Gastrocnemius medialis (tissue), 4 donors: Measurements from ENCODE around the gene UBN2. TPM values are rescaled to one million over a fixed set of nuclear protein-coding genes. Genes with fewer than 3 reads are reported as not detected.

ENCODE experiments used
- ATAC-seq, 2 donors: fragments of 150-250 bp; one replicate each; pipeline ENCODE4 v1.9.1; 2016
- DNase-seq, 2 donors: peaks; one replicate each; pipeline ENCODE4 v3.0.0-alpha.2; 2019
- H3K27ac ChIP-seq, 4 donors: fragments of 200-600 bp; sonication (generic); 1 replicate in 1 of 4; 2 replicates in 3 of 4; pipeline ENCODE4 v1.5.1; 2016 to 2018; ENCODE audit warnings: mild to moderate bottlenecking in 2 of 4, moderate library complexity in 1 of 4
- H3K27me3 ChIP-seq, 3 donors: fragments of 200-600 bp; sonication (generic) in 2 of 3; 1 replicate in 1 of 3; 2 replicates in 2 of 3; pipeline versions ENCODE4 v1.5.1 to v1.6.0; 2016 to 2019; ENCODE audit warnings: mild to moderate bottlenecking in 1 of 3, moderate library complexity in 1 of 3
- H3K36me3 ChIP-seq, 2 donors: fragments of 200-600 bp; sonication (generic) in 1 of 2; one replicate each; pipeline ENCODE4 v1.5.1; 2017 to 2018
- H3K4me1 ChIP-seq, 2 donors: fragments of 200-600 bp; sonication (generic) in 1 of 2; one replicate each; pipeline ENCODE4 v1.5.1; 2016 to 2017; ENCODE audit warnings: mild to moderate bottlenecking in 2 of 2
- H3K4me3 ChIP-seq, 4 donors: fragments of 200-600 bp; sonication (generic) in 3 of 4; 1 replicate in 1 of 4; 2 replicates in 3 of 4; pipeline ENCODE4 v1.5.1; 2016 to 2019; ENCODE audit warnings: mild to moderate bottlenecking in 2 of 4
- H3K9me3 ChIP-seq, 3 donors: fragments of 200-600 bp; sonication (generic) in 2 of 3; 1 replicate in 1 of 3; 2 replicates in 2 of 3; pipeline ENCODE4 v1.5.1; 2016 to 2019
- POLR2A ChIP-seq, 2 donors: fragments of 450-650 bp; IDR thresholded peaks; one replicate each; pipeline ENCODE4 v1.6.1; 2017; ENCODE audit warnings: antibody characterized with exemption in 2 of 2, mild to moderate bottlenecking in 2 of 2, moderate library complexity in 2 of 2
- in situ Hi-C, 4 donors: fragments of 200-750 bp; cut with MboI; loops; one replicate each; pipeline versions ENCODE4 v1.15.0 to v1.8.0; 2017; ENCODE audit warnings: low sequenced_read_pairs in 4 of 4
- intact Hi-C: fragments of 100-400 bp; cut with DNase I; formaldehyde crosslinking; loops from one replicate; pipeline ENCODE4 v1.15.1; 2023; ENCODE audit warnings: low total_unique reads
- total RNA-seq, 4 donors: library from RNA; depleted of rRNA; stranded (reverse); fragments of >200 nt; gene quantifications; one replicate each; pipeline versions ENCODE4 v1.1.0 to v1.2.3, GENCODE V29; 2016
- TF ChIP-seq, protein P1 (sequence below), 5 experiments: fragments of 450-650 bp in 3 of 5; fragments of 200-600 bp in 2 of 5; sonication (generic) in 2 of 5; IDR thresholded peaks in 4 of 5; conservative IDR thresholded peaks in 1 of 5; 1 replicate in 4 of 5; 2 replicates in 1 of 5; pipeline ENCODE4 v1.5.1; 2016 to 2019; ENCODE audit warnings: antibody characterized with exemption in 5 of 5, mild to moderate bottlenecking in 3 of 5, moderate library complexity in 3 of 5

Gene UBN2
- total RNA-seq, 4 donors from 2014 or later: 12.0 to 24.8 (median 17.2) TPM

DNA sequence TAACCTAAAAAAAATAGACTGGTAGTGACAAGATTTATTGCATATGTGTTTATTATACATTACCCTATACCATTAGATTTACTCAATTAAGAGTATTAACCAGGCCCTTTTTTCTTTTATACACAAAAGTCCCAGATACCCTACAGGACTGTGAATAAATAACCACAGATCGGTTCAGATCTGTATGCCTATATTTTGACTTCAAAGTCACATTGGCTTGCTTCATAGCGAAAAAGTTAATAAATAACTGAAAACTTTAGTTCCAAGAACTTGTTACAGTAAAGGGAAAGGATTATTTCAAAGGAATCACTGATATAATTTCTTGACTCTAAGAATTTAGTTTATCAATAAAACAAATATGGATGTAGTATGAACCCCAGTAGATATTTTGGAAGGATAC, 68.3 kb downstream of the UBN2 start:
- in situ Hi-C loops: no loop called here
- H3K27ac ChIP-seq: no peak overlapping the region
- peaks cover 0 to 52% of the 10 kb centered on the region in 2 donors for H3K36me3 ChIP-seq
- ATAC-seq (no peak), DNase-seq (no peak)
- intact Hi-C loops: no loop called here
- H3K4me1 ChIP-seq: no peaks in the 10 kb centered on the region
- H3K4me3 ChIP-seq: no peak overlapping the region
- H3K9me3 ChIP-seq: no peaks in the 10 kb centered on the region
- H3K27me3 ChIP-seq: no peaks in the 10 kb centered on the region
- TF ChIP-seq, protein P1, sequence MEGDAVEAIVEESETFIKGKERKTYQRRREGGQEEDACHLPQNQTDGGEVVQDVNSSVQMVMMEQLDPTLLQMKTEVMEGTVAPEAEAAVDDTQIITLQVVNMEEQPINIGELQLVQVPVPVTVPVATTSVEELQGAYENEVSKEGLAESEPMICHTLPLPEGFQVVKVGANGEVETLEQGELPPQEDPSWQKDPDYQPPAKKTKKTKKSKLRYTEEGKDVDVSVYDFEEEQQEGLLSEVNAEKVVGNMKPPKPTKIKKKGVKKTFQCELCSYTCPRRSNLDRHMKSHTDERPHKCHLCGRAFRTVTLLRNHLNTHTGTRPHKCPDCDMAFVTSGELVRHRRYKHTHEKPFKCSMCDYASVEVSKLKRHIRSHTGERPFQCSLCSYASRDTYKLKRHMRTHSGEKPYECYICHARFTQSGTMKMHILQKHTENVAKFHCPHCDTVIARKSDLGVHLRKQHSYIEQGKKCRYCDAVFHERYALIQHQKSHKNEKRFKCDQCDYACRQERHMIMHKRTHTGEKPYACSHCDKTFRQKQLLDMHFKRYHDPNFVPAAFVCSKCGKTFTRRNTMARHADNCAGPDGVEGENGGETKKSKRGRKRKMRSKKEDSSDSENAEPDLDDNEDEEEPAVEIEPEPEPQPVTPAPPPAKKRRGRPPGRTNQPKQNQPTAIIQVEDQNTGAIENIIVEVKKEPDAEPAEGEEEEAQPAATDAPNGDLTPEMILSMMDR (IDR thresholded peaks at IDR 0.05 in 4 of 5, conservative IDR thresholded peaks at IDR 0.05 in 1 of 5): no peak
- TF ChIP-seq POLR2A (IDR thresholded peaks at IDR 0.05): no peak

DNA sequence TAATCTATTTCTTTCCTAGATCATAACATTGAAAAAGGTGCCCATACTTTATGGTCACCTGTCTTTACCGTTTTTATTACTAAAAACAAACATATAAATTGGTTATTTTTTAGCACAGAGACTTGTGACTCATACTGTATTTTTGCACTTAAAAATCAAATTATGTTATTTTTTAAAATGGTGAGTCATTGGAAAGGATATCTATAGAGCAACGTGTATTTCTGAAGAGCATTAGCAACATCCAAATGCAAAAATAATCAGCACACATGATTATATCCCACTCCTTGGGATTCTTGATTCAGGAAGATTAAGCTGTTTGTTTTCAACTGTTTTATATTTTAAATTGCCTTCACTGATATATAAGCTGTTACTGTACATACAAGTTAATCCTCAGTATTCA, 69.4 kb downstream of the UBN2 start:
- Histone ChIP-seq H3K27me3 (no peaks in the 10 kb centered on the region), H3K36me3 (peaks cover 0 to 42% of the 10 kb centered on the region in 2 donors), H3K4me3 (no peak overlapping the region), H3K4me1 (no peaks in the 10 kb centered on the region), H3K9me3 (no peaks in the 10 kb centered on the region), H3K27ac (no peak overlapping the region)
- no peak for TF ChIP-seq POLR2A (IDR thresholded peaks at IDR 0.05)
- TF ChIP-seq, protein P1 (IDR thresholded peaks at IDR 0.05 in 4 of 5, conservative IDR thresholded peaks at IDR 0.05 in 1 of 5): no peak
- no peak for DNase-seq
- in situ Hi-C loops: no loop called here
- ATAC-seq: no peak
- intact Hi-C loops: no loop called here

DNA sequence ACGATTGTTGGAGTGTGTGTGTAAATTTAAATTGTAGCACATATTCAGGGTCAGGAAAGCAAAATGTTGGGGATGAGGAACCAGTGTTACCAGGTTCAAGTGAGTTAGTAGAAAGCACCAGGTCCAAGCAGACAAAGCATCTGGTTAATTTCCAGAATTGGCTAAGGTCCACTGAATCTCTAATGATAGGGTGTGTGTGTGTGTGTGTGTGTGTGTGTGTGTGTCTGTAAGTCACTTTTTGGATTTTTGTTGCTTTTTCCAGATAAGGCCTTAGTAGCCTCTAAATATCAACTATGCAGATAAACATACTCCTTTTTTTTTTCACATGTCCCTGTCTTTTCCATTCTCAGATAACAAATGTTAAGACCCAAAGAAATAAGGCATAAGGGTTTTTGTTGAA, 73.5 kb downstream of the UBN2 start:
- peaks cover 0 to 10% of the 10 kb centered on the region in 2 donors for H3K36me3 ChIP-seq
- no peaks in the 10 kb centered on the region for H3K27me3 ChIP-seq
- H3K4me1 ChIP-seq: no peaks in the 10 kb centered on the region
- ATAC-seq: no peak
- in situ Hi-C loops: no loop called here
- intact Hi-C loops: no loop called here
- H3K4me3 ChIP-seq: no peak overlapping the region
- TF ChIP-seq POLR2A (IDR thresholded peaks at IDR 0.05): no peak
- TF ChIP-seq, protein P1 (IDR thresholded peaks at IDR 0.05 in 4 of 5, conservative IDR thresholded peaks at IDR 0.05 in 1 of 5): no peak
- no peak for DNase-seq
- H3K27ac ChIP-seq: no peak overlapping the region
- H3K9me3 ChIP-seq: no peaks in the 10 kb centered on the region

DNA sequence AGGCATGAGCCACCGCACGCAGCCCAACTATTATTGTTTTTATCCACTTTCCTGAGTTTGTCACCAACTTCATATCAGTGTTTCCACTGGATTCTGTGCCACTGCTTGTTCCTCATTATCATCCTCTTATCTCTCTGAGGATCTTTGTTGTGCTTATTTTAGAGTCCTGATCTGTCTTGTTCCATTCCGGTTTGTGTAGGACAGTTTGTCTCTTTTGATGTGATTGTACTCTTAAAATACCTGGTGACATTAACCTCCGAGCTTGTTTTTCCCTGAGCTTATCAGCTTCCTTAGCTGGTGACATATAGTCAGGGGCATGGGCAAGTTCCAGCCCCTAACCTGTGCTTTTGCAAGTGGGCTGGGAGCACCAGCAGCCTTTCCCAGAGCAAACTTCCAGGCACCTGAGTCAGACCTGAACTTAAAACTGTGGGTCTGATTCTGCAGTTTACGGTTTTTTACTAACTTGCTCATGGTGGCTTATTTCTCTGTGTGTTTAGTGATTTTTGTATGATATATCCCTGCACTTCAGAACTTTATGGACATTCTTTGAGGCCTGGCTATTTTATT, 87.0 kb downstream of the UBN2 start:
- intact Hi-C loops: no loop called here
- no peak for ATAC-seq
- in situ Hi-C loops: no loop called here
- Histone ChIP-seq H3K4me3 (no peak overlapping the region), H3K4me1 (peaks cover 0 to 6% of the 10 kb centered on the region in 2 donors), H3K9me3 (no peaks in the 10 kb centered on the region), H3K36me3 (no peaks in the 10 kb centered on the region), H3K27me3 (no peaks in the 10 kb centered on the region), H3K27ac (no peak overlapping the region)
- no peak for DNase-seq
- TF ChIP-seq, protein P1 (IDR thresholded peaks at IDR 0.05 in 4 of 5, conservative IDR thresholded peaks at IDR 0.05 in 1 of 5): no peak
- TF ChIP-seq POLR2A (IDR thresholded peaks at IDR 0.05): no peak
